Activated T-cell treated with anti-CD3 and anti-CD28 coated beads, Interleukin-2, amount 50 U/mL, for 48 hours (primary cell): ENCODE measurements around the gene C6orf132.
"Not testable (repeated sequence)": the region's sequence is repeated elsewhere in the genome, so short reads cannot be mapped to it uniquely, and the experiment has no call there.

Experiments used
- DNase-seq, 2 experiments: peaks; one replicate each; pipeline ENCODE4 v3.0.0-alpha.2; 2020

The C6orf132 gene

DNA sequence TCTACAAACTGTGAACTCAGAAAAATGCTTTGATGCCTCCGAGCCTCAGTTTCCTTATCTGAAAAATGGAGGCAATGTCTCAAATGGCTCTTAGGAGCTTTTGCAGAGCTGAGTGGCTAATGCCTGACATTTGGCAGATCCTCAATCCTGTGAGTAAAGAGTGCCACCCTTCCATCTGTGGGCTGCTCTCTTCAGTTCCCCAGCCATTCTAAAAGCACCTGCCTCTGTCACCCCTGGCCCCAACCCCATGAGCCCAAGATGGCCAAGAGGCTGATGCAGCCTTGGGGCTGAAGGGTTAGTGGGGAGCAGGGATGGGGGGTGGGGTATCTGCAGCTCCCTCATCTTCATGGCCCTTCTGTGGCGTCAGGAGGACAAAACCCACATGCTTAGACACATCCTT is 16.2 kb upstream of the C6orf132 start:
- DNase-seq: no peak

DNA sequence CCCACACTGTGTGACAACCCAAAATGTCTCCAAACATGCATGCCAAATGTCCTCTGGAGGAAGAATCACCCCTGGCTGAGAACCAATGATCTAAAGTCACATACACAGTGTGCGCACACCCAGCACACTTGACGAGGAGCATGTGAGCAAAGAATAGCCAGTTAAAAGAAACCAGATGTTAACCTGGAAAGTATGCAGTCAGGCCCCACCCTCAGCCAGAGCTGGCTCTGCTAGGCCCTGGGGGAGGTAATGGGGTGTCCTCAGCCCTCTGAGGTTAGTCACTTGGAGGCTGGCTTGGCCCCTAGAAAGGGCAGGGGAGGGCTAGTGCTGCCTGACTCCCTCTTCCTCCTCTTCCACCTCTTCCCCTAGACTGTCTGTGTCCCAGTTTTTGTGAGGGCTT is 15.6 kb upstream of the C6orf132 start:
- DNase-seq: no peak

DNA sequence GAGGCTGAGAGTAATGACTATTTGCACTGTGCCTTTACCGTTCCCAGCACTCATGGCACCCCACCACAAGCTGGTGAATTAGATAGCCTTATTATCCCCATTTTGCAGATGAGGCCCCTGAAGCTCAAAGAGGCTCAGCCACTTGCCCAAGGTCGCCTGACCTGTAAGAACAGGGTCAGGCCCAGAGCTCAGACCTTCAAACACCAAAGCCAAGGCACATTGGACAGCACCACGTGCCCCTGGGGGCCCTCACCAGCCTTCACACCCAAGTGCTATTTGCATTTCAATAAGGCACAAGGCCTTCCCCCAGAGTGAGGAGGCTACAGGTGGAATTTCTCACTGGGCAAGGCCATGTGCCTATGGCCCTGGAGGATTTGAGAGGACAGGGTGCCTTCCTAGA is 14.2 kb upstream of the C6orf132 start:
- DNase-seq: no peak

DNA sequence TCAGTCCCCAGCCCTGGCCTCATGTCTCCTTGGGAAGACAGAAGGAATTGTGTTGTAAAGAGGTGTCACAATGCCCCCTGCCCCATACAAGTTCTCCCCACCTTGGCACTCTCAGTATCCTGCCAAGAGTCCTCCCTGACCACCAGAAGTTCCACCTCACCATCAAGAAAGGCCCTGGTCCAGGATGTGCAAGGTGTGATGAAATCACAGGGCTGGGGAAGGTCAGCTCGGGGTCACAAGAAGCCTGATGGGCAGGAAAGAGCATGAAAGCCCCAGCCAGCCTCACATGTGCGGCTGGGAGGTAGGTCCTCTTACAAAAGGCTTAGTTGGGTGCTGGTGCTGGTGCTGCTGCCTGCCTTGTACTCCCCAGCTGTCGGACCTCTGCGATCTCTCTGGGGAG is 12.9 kb upstream of the C6orf132 start:
- DNase-seq: no peak

DNA sequence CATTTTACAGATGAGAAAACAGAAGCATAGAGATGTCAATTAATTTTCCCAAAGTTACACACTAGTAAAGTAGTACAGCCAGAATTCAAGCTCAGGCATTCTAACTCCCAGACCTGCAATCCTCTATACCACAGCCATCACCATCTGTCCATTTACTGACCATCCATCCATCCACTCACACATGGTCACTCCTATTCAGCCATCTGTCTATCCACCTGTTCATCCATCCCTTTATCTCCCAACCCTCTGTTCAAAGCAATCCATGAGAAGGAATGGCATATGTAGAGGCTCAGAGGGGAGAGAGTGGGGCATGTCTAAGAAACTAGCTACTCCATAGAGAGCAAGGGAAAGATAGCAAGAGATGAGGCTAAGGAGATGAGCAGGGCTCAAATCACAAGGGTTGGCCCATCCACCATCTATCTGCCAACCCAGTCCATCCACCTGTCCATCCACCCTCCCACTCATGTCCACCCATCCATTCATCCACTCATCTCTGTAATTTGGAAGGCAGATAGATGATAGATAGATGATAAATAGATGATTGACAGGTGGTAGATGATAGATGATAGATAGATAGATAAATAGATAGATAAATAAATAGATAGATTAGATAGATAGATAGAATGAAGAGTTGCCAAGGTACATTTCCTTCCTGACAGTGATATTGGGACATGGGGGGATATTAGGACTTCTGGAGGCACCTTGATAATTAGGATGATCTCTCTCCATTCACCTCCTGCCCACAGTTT is 12.2 kb upstream of the C6orf132 start:
- no peak for DNase-seq

DNA sequence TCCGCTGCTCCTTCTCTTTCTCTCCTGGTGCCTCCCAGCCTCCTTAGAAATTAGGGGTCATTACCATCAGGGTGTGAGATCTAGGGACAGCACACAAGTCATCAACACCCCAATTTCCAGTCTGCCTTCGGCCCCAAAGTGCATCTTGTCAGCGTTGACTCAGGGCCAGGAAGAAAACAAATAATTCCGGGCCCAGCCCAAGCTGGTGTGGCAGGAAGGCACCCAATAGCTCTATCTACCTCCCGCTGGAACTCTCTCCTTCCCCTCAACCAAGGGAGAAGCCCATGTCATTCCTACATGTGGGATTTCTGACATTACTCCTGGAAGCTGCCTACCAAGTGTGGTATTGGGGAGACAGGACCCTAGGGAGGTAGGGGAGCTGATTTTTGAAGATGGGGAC is 11.5 kb upstream of the C6orf132 start:
- no peak for DNase-seq

DNA sequence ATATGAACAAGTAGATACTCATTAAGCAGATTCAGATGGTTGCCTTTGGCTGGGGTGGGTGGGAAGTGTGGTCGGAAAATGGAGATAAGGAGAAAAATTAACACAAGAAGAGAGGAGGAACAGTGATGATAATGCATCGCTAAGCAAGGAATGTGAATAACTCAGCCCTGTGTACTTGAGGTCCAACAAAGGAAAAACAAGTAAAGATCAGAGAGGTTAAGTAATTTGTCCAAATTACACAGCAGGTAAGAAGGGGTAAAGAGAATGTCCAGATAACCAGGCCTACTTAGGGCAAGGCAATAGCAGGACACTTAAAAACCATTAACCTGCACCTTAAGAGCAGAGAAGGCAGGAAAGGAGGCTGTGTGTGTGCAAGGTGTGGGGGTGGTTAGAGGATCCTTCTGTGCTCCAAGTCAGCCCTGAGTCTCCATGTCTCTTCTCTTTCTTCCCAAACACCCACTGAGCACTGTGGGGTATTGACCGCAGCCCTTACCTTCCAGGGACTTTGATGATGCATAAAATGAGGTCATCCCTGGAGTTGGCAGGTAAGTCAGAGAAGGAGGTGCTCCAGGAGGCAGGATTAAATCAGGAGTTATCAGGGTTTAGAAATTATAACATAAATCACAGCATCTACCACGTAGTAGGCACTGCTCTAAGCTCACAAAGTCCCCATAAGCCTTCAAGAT is 10.3 kb upstream of the C6orf132 start:
- not testable (repeated sequence) for DNase-seq

DNA sequence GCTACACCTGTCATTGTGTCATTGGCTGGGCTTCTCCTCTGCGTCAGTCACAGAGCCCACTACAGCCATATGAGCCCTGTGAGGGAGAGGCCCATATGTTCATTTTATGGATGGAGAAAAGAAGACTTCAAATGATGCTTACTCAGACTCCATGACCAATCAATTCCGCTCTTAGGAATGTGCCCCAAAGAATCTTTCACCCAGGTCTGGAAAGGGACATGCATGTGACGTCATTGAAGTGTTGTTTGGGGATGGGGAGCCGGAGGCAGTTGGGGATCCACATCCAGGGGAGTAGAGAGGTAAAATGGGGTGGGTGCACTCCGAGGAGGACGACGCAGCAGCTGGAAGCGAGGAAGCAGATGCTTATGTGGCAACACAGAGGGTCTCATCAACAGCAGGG is 9.6 kb upstream of the C6orf132 start:
- DNase-seq: no peak

DNA sequence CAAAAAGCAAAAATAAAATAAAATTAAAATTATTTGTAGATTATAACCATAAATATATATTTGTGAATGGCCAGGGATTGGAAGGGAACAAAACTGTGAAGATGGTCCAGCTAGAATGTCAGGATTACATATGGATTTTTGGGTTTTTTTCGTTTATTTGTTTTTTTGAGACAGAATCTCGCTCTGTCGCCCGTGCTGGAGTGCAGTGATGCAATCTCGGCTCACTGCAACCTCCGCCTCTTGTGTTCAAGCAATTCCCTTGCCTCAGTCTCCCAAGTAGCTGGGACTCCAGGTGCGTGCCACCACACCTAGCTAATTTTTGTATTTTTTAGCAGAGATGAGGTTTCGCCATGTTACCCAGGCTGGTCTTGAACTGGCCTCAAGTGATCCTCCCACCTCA is 7.8 kb upstream of the C6orf132 start:
- no peak for DNase-seq

DNA sequence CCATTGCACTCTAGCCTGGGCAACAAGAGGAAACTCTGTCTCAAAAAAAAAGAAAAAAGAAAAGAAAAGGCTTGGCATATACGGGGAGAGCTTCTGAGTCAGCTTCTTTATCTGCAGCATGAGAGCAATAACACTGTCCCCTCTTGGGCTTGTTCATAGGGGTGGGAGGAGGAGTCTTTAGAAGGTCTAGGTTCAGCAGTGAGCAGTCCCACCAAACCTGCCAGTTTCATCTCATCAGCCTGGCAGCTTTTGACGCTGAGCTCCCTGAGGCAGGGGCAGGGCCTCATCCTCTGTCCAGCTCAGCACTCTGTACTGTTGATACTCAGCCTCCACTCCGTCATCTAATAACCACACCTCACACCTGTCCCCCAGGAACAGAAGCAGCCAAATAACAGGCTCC is 5.6 kb upstream of the C6orf132 start:
- no peak for DNase-seq

DNA sequence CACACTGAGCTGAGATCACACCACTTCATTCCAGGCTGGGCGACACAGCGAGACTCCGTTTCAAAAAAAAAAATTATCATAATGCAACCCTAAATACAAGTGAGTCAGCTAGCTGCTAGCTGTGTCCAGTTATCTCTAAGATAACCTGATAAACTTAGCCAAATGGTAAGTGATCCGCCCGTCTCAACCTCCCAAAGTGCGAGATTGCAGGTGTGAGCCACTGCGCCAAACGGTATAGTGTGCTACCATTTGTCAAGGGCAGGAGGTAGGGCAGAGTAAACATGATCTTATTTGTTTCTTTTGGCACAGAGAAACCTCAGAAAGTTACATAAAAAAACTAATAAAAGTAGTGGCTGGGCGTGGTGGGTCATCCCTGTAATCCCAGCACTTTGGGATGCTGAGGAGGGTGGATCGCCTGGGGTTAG is 4.7 kb upstream of the C6orf132 start:
- no peak for DNase-seq

DNA sequence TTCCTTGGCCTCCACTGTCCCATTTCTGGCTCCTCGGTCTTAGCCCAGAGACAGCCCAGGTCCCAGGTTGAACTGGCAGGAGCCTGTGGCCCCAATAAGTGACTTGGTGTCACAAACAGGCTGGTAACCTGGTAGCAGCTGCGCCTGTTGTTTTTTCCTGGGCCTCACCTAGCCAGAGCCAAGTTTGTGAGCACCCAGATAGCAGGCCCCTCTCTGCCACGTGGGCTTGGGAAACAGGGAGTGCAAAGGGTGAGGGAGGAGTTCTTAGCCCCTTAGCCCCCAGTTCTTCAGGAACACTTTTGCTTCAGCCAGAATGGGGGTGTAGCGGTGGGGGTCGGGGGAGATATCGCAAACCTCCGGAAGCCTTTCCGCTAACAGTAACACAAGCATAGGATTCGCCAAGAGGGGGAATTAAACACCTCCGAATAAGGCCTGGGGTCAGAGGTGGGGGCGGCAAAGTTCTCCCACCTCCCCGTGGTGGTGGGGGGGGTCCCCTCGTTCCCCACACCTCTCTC is 760 bp downstream of the C6orf132 start:
- no peak for DNase-seq

DNA sequence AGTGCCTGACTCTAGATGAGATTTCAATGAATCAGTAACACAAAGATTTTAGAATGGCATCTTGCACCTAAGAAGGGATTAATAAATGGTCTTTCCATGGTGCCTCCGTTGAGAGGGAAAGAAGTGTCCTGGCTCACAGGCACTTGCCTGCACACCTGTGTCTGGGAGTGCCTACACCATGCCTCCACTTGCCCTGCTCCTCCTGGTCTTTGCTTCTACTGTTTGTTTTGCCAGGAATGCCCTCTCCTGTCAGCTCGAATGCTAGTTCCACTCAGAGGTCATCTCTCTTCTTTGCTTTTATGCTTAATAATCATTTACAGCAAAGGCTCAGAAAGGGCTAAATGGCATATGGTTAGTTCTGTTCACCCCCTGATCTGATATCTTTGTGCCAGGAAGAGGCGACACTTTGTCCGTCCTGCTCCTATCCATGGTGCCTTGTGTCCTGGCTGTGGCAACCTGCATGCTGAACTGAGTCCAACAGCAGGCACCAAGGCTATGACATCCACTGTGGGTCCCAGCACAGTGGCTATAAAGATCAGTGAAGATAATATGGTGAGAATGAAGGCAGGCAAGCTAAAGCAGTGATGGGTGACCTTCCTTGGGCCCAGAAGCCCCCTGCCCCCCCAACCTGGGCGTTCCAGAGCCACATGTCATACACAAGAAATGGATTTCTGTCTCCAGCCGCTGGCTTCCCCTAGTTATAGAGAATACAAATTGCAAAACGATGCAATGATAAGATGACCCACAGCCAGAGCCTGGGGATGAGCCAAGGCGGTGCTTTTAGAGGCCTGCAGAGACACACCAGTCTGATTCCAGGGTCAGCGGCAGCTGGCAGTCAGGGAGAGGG is 1.4 kb downstream of the C6orf132 start:
- DNase-seq: no peak

DNA sequence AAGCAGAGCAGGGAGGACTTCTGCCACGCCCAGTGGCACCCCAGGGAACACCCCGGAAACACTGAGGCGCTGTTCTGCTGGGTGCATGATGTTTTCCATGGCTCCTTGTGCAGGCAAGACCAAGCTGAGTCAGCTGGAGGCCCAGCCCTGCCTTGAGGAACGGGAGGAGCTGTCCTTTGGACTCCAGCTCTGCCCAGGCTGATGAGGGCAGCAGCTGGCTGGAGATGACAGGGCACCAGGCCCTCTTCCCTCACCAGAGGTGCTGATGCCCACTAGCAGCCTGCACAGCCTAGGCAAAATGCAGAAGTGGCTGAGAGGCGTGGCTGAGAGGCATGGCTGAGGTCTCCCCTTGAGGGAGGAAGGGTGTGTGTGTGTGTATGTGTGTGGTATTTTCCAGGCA is 2.4 kb downstream of the C6orf132 start:
- no peak for DNase-seq

DNA sequence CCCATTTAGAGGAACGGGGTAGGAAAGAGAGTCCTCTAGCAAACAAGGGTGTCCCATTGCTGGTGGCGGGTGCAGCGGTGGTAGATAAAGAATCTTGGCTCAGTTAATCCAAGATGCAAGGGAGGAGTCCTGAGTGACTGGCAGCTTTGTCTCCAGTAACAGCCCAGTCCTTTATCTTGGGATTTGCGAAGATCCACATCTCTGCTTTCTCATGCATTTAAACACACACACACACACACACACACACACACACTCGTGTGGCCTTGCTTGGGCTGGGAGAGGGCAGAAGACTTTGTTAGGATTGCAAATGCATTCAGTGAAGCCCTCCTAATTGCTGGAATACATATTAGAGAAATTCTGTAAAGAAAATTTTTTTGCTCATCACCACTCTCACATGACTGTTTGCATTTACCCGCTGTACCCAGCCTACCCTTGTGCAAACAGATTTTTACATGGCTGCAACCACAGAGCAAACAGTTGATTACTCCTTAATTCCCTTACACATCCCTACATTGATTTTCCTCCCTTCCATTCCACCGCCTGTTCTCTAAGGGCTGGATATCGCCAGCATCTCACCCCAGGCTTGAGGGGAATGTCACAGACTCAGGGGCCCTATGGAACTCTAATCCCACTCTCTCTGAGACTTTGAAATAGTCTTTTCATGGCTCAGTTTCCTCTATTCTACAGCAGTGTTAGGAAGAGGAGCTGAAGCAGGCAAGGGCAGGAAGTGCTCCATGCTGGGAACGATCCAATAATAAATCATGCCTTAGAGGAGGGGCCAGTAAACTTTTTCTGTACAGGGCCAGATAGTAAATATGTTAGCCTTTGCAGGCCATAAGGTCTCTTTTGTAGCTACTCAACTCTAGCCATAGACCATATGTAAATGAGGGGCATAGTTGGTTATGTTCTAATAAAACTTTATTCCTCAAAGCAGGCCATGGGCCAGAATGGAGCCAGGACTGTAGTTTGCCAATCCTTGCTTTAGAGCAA is 3.5 kb downstream of the C6orf132 start:
- DNase-seq: no peak

DNA sequence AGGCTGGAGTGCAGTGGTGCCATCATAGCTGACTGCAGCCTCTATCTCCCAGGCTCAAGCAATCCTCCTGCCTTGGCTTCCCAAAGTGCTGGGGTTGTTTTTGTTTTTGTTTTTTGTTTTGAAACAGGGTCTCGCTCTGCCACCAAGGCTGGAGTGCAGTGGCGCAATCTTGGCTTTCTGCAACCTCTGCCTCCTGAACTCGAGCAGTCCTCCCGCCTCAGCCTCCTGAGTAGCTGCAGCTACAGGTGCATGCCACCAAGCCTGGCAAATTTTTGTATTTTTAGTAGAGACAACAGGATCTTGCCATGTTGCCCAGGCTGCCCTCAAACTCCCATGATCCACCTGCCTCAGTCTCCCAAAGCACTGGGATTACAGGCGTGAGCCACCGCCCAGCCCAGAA is 4.2 kb downstream of the C6orf132 start:
- DNase-seq: no peak

DNA sequence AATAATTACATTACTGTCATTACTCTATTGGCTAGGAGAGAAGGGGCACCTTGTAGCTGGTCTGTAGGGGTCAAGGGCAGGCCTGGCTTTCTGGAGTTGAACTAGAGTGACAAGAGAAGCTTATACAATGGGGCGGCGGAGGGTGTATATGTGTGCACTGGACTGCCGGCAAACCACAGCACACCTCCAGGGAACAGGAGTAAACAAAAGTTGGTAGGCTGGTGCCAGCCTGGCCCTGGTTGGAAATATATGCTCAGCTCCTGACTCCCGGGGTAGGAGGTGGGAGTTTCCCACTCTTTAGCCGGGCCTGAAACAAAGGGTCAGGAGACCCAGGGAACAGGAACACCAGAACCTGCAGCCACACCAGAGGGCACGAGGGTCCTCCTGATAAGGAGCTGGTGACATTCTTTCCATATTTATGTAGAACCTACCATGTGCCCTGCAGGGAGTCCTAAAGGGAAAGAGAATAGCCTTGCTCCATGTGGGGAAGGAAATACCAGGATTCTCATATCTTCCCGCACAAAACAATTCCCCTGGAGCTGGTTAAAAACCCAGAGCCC is 5.1 kb downstream of the C6orf132 start:
- no peak for DNase-seq

DNA sequence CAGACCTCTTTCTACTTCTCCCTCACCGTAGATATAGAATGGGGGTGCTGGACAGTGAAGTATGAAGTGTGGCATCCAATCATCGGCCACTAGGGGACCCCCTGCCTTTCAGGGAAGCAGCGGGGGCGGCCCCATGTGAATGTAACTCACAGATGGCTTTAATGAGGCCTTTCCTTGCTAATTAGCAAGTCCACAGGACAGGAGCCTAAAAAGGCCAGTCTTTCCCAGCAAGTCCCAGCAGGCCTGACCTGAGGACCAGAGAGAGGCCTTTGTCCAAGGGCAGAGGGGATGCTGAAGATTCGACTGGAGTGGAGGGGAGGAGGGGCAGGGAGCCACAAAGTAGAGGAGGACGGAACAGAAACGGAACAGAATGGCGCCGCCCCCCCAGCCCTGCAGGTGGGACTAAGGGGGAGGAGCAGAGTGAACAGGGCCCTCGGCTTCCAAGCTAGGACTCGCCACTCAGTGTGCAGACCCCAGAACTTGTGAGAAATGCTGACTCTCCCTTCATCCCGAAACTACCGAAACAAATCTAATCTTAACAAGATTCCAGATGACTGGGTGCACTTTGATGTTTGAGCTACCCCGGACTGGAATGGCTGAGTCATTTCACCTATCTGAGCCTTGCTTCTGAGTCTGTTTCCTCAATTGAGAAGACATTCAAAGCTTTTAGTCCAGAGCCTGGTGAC is 5.8 kb downstream of the C6orf132 start:
- peak; percentile 60 to 64 for DNase-seq

DNA sequence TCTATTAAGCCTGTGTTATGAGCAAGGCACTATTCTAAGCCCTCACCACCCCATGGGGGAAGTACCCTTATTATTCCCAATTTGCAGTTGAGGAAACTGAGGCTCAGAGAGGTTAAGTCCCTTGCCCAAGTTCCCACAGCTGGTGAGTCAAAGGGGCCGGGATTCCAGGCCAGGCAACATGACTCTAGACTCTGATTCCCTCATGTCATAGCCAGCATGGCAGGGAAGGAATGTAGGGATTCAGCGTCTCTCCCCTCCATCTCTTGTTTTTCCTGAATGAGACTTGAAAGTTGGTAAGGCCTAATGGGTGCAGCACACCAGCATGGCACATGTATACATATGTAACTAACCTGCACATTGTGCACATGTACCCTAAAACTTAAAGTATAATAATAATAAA is 6.7 kb downstream of the C6orf132 start:
- DNase-seq: no peak

DNA sequence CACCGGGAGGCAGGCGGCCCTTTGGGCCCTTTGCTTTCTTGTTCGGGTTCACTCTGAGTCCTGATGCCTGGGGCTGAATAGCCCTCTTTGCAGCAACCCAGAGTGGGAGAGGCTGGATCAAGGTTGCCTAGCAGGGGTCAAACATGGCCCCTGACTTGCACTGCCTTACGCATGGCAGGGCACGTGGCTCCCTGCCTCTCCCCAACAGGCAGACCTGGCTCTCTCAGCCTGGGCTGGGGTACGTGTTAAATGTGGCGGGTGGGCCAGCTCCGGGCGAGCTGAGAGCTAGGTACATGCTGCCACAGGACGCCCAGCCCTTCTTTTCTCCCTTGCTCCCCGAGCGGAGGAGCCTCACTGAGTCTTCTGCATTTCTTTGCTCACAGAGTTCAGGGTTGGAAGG is 7.3 kb downstream of the C6orf132 start:
- no peak for DNase-seq

DNA sequence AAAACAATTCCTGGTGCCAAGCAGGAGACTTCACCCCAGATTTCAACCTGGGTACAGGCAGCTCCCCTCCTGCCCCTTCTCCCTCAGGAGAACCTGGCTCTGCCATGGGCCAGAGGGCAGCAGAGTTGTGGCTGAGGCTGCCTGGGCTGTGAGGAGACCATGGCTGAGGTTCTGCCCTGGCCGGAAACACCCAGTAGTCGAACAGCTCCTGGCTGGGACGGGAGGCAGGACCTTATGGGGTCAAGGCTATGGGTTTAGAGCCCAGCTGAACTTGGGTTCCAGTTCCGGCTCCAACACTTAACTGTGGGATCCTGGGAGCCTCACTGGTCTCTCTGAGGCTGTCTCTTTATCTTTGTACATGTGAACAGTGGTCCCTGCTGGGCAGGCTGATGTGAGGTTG is 8.5 kb downstream of the C6orf132 start:
- DNase-seq: no peak
